NOMO-1 treated with dmso at 0.1 percent for 144 hours (cell line): ENCODE measurements around the gene TIFAB.

Experiments
- DNase-seq: peaks from one replicate; lab custom pipeline; 2025; ENCODE audit not compliant: unreplicated experiment; lab: John Stamatoyannopoulos, UW

Gene TIFAB

GRCh38 chr5:135482381-135482933 is 30.3 kb upstream of the TIFAB start:
- DNase-seq: no peak

GRCh38 chr5:135481909-135482311 is 29.8 kb upstream of the TIFAB start:
- no peak for DNase-seq

DNA sequence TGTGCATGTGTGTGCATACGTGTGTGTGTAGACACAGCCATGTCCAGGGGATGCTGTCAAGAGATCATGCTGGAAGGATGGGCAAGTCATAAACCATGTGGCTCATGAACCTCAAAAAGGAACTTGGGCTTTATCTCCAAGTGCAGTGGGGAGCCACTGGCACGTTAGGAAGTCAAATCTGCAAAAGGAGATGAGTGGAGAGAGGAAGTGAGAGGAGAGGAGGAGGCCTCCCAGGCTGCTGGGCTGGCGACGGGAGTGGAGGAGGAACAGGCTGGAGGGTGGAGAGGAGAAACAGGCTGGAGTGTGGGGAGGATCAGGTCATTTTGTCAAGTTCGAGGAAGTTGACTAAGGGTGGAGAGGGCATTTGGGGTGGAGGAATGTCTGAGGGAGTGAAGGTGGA is 29.2 kb upstream of the TIFAB start:
- DNase-seq: peak; percentile 65

DNA sequence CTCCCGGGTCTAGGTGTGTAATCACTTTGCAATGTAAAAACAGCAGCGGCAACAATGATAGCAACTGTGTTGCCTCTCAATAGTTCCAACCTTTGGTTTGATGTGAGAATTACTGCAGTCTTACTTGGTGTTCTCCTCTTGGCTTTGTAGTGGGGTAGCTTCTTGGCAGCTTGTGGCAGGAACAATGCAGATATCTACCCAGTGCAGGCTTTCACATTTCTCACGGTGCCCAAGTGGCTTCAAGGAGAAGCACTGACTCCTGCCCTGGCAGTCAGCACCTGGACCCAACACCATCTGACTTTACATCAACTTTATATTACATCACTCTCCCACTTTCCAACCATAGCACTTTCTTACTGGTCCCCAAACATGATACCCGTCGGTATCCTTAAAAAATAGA is 28.4 kb upstream of the TIFAB start:
- DNase-seq: no peak

DNA sequence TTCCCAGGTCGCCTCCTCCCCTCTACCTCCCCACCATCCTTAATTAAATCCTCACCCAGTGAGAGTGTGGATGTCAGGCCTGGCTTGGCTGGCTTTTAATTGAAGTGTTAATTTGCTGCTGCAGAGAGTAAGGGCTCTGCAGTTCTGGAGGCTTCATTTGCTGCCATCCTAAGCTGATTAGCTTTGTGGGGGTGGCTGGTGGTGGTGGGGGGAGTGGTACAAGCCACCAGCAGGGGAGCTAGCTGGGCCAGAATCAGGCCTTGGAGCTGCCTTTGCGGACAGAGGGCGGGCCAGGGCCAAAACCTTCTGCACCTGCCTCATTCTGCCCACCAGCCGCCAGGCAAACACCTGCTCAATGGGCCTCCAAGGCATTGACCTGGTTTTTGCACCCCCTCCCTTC is 26.8 kb upstream of the TIFAB start:
- no peak for DNase-seq

DNA sequence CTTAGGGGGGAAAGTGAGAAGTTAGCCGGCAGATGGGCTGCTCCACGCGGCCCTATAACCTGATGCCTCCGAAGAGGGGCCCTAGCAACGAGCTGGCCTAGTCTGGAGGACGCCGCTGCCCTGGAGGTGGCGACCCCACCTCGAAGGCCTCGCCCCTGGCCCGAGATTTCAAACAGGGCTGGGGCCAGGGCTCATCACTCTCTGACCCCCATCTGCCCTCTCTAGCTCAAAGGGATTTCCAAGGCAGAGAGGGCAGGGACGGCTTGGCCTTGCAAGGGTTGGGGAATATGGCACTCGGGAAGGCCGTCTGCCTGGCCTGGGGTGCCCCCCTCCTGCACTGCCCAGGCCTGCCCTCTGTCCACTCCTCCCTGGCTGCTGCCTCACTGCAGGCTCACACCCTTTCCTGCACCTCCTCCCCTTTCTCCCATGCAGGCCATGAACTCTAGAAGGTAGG is 25.5 kb upstream of the TIFAB start:
- DNase-seq: no peak

- DNase-seq: no peak
These were observed 24.7 kb upstream of the TIFAB start for GRCh38 chr5:135476615-135477581.

DNA sequence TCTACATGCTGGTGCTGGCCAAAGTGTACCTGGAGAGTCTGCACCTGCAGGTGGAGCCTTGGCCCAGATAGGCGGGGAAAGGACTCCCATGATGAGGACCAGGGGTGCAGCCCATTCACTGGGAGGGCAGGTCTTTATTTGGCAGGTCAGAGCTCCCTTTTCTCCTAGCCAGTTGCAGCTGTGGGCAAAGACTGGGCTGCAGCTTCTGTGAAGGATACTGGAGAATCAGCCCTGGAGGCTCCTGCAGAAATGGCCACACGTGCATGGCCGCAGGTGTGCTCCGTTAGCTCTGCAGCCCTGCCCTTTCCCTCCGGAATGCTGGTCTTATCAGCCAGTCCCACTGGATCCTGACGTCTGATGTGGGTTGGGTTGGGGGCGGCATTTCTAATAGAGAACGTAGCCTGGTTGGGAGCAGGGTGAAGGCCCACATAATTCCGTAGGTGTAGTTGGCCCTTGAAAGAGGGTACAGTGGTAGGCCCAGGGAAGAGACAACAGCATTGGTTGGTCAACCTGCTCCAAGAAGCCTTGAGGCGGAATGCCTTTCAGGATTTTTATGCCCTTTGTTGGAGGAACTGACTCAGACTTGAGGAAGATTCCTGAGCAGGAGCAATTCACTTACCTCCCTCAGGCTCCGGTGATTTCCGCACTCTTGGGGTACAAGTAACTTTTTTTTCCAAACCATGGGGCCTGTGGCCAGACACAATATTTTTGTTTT is 22.0 kb upstream of the TIFAB start:
- DNase-seq: no peak

DNA sequence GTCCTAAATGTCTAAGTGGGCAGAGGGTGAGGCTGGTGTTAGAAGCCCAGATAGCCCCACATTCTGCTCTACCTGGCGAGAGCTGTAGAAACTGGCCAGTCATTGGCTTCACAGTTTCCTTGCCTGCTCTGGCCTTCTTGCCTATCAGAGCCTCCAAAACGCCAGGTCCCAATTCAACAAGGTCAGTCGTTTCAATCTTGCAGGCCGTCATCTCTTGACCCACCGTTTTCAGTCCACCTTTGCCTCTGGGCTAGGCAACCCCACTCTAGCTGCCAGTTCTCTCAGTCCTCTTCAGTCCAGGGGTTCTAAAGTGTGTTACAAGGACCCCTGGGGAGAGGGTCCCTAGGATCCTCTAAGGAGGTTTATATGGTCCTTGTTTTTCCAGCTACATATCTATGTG is 20.0 kb upstream of the TIFAB start:
- no peak for DNase-seq

DNA sequence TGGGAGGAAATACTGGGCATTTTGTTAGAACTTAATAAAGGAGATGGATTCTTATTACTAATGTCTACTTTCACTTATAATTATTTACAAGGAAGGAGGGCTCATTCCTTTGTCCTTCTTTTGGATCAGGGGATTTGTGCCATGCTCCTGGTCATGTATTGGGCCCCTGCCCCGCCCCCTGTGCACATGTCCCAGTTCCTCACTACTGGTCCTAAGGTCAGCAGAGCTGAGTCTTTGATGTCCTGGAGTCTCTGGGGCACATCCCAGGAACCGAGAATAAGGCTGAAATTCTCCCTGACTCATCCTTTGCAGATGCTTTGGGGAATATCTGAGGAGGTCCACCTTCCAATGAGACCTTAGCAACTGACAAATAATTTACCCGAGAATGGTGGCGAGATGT is 19.6 kb upstream of the TIFAB start:
- DNase-seq: no peak

- no peak for DNase-seq
These were observed 17.8 kb upstream of the TIFAB start for GRCh38 chr5:135469911-135470310.

- DNase-seq: no peak
These were observed 16.4 kb upstream of the TIFAB start for GRCh38 chr5:135468541-135468940.

GRCh38 chr5:135467871-135468485 is 15.8 kb upstream of the TIFAB start:
- DNase-seq: no peak

- DNase-seq: no peak
These were observed 15.0 kb upstream of the TIFAB start for GRCh38 chr5:135467051-135467625.

GRCh38 chr5:135466178-135467050 is 14.3 kb upstream of the TIFAB start:
- peak; percentile 28 for DNase-seq

- no peak for DNase-seq
These were observed 13.4 kb upstream of the TIFAB start for GRCh38 chr5:135465391-135466122.

DNA sequence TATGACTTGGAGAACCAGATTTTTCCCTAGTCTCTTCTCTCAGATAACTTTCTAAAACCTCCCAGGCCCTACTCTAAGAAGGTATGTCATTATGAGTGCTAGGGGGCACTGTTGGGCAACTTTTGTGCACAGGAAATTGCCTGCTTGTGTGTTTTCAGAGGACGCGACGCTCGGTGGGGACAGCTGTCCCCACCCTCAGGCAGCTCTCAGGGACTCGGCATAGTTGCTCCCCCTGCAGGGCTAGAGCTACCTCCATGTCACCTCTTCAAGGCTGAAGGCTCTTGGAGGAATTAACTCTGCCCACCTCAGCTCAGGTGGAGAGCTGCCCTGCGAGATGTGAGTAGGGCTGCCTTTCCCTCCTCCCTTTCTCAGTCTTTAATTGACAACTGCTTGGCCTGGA is 10.2 kb upstream of the TIFAB start:
- DNase-seq: peak; percentile 90

DNA sequence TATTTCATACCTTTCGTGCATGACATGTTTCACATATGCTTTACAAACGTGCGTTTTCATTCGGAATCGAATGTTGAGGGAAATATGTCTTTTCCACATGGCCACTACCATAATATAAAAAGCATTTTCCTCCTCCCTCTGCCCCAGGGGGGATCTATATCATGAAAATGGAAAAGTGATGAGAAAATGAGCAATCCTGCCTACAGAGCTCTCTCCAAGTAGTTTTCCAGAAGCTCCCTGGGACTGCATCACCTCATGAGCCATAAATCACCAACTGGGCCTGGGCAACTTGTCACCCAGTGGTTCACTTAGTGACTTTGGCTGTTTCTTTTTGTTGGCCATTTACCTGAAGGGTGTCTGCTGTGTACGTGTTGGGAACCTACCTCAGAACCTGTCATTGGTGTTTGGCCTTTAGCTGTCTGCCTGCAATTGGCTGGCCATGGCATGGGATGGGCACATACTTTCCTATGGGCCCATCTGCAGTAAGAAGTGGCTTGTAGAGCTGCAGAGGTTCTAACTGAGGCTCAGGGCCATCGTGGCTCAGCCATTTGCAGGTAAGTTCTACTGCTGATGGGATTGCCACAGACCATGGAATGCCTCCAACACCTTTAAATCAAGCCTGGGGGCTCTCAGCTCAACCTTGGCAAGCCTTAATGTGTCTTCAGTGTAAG is 9.5 kb upstream of the TIFAB start:
- DNase-seq: no peak
